K562 (cell line): ENCODE measurements around the gene RTL10. TPM values are rescaled to one million over a fixed set of nuclear protein-coding genes. Genes with fewer than 3 reads are reported as not detected.

Experiments
- MLX ChIP-seq, 2 experiments: fragments of 450-650 bp in 1 of 2; sonication (generic) in 1 of 2; formaldehyde crosslinking; conservative IDR thresholded peaks; 2 replicates each; pipeline versions ENCODE4 v1.4.0 to v1.8.1; 2020 to 2022; ENCODE audit warnings: mild to moderate bottlenecking in 1 of 2, missing genetic modification reagents in 1 of 2
- NEUROD1 ChIP-seq: fragments of 150-350 bp; IDR thresholded peaks from 2 replicates; pipeline ENCODE4 v1.6.1; 2014; ENCODE audit warnings: borderline replicate concordance, low read length, low read depth; ENCODE audit not compliant: partially characterized antibody
- WHSC1 ChIP-seq: IDR thresholded peaks from one replicate; pipeline ENCODE4 v1.6.1; 2012; ENCODE audit warnings: low read length, control low read depth, inconsistent platforms
- ZHX1 ChIP-seq: fragments of 150-350 bp; conservative IDR thresholded peaks from 2 replicates; pipeline ENCODE4 v1.6.1; 2014; ENCODE audit warnings: low read length
- polyA plus RNA-seq, 8 experiments: library from polyadenylated mRNA; depleted of rRNA in 4 of 8; stranded (reverse) in 5 of 8; unstranded in 3 of 8; fragments of >200 nt; fragmentation: Nextera tagmentation in 2 of 8; fragmentation: Illumina TruSeq in 1 of 8; extraction: Ambion mirVana in 2 of 8; extraction: Trizol in 1 of 8; gene quantifications; 2 replicates each; pipeline versions ENCODE4 v1.2.1 to v1.2.3, GENCODE V29; 2011 to 2014; ENCODE audit warnings: inconsistent platforms in 1 of 8, missing spikeins in 1 of 8
- total RNA-seq, 7 experiments: library from RNA; depleted of rRNA in 6 of 7; stranded (reverse); fragments of >200 nt in 6 of 7; fragmentation: Illumina TruSeq in 2 of 7; extraction: Trizol in 2 of 7; gene quantifications; 2 replicates each; pipeline versions ENCODE4 v1.2.1 to v1.2.3, GENCODE V29; 2011 to 2021; ENCODE audit warnings: low replicate concordance in 1 of 7
- TF ChIP-seq, protein P1 (sequence below): fragments of 250-450 bp; sonication (Bioruptor Pico); IDR thresholded peaks from 2 replicates; pipeline ENCODE4 v1.5.0; 2021; ENCODE audit warnings: mild to moderate bottlenecking, borderline replicate concordance

RTL10 gene
- total and polyA plus RNA-seq, 9 of the 15 experiments (the other 6 are each of a cell fraction or from before 2014, with no cell fraction given), result 19.8 to 75.5 (median 32.5) TPM

- TF ChIP-seq, protein P1, sequence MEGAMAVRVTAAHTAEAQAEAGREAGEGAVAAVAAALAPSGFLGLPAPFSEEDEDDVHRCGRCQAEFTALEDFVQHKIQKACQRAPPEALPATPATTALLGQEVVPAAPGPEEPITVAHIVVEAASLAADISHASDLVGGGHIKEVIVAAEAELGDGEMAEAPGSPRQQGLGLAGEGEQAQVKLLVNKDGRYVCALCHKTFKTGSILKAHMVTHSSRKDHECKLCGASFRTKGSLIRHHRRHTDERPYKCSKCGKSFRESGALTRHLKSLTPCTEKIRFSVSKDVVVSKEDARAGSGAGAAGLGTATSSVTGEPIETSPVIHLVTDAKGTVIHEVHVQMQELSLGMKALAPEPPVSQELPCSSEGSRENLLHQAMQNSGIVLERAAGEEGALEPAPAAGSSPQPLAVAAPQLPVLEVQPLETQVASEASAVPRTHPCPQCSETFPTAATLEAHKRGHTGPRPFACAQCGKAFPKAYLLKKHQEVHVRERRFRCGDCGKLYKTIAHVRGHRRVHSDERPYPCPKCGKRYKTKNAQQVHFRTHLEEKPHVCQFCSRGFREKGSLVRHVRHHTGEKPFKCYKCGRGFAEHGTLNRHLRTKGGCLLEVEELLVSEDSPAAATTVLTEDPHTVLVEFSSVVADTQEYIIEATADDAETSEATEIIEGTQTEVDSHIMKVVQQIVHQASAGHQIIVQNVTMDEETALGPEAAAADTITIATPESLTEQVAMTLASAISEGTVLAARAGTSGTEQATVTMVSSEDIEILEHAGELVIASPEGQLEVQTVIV (CRISPR knock-in tag), result no peak
- TF ChIP-seq WHSC1, result peak; percentile 75
- TF ChIP-seq NEUROD1, result peak; percentile 2
- TF ChIP-seq MLX (CRISPR knock-in tag; conservative IDR thresholded peaks at IDR 0.05), result peak in 1 of 2 experiments; percentile 79; a peak in 1 of 4 replicates
- TF ChIP-seq ZHX1, result no peak
- TF ChIP-seq, all 486 proteins: peak for 10
Observed at GRCh38 chr22:19850763-19851109, 3.9 kb downstream of the RTL10 start (continued).
